ENCODE measurements around the gene PNPLA2.

PNPLA2 gene

DNA sequence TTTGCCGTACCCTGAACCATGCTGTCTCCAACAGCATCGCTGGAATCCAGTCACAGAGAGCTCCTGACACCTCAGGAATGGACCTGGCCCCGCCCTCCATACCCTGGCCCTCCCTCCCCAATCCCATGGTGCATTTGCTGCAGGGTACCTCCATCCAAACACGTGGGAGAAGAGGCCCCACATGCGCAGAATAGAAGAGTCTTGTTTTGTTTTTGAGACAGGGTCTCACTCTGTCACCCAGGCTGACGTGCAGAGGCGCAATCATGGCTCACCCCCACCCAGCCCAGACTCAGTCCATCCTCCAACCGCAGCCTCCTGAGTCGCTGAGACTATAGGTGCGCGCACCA lies 2.3 kb upstream of the PNPLA2 start:
- DNase-seq (ENCODE audit: low read depth in 2 of 2): no peak

DNA sequence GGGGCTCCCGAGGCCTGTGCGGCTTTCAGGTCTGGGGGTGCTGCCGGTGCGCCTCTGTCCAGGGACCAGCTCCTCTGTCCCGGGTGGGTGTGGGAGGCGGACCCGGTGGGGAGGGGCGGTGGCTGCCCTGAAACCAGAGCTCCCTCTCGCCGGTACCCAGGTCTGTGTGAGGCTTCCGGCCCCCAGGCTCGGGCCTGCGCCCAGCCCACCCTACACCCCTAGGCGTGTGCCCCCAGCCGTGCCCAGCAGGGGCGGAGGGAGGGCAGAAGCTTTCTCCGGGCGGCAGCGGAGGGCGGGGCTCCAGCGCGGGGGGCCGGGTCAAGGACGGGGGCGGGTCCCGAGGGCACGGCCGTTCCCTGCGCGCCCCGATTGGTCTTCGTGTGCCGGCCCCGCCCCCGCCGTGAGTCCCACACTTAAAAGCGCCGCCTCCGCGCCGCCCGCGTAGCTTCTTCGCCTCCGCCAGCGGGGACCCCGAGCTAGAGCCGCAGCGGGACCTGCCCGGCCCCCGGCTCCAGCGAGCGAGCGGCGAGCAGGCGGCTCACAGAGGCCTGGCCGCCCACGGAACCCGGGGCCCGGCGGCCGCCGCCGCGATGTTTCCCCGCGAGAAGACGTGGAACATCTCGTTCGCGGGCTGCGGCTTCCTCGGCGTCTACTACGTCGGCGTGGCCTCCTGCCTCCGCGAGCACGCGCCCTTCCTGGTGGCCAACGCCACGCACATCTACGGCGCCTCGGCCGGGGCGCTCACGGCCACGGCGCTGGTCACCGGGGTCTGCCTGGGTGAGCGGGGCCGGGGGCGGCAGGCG lies 616 bp downstream of the PNPLA2 start:
- DNase-seq (ENCODE audit: low read depth in 2 of 2): peak; percentile 87 to 89

DNA sequence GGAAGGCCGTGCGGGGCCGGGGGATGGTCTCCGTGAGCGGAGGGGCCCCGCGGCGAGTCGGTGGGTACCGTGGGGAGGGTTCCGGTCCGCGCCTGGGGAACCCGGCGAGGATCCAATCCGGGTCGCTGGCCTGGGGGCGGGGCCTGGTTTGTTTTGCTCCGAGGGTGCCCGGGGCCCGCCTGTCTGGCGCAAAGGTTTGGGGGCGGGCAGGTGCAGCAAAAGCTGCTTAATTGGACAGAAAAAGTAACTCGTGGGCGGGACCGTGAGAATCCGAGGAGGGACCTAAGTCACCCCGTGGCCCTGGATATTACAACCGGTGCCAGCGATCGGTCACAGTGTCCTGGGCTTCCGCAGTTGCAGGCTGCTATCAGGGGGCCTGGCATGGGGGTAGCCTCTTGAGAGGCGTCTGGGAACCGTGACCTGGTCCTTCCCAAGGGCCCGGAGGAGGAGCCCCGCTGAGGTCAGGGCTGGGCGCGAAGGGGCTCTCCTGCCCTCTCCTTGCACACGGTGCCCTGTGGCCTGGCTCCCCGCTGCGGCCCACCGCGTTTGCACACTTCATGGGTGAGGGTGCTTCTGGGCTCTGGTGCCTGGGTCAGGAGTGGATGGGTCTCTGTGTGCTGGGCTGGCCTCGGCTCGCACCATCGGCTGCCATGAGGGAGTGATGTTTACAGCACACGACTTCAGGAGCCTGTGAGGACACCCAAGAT lies 1.4 kb downstream of the PNPLA2 start:
- DNase-seq (ENCODE audit: low read depth in 2 of 2): peak; percentile 88 to 93

DNA sequence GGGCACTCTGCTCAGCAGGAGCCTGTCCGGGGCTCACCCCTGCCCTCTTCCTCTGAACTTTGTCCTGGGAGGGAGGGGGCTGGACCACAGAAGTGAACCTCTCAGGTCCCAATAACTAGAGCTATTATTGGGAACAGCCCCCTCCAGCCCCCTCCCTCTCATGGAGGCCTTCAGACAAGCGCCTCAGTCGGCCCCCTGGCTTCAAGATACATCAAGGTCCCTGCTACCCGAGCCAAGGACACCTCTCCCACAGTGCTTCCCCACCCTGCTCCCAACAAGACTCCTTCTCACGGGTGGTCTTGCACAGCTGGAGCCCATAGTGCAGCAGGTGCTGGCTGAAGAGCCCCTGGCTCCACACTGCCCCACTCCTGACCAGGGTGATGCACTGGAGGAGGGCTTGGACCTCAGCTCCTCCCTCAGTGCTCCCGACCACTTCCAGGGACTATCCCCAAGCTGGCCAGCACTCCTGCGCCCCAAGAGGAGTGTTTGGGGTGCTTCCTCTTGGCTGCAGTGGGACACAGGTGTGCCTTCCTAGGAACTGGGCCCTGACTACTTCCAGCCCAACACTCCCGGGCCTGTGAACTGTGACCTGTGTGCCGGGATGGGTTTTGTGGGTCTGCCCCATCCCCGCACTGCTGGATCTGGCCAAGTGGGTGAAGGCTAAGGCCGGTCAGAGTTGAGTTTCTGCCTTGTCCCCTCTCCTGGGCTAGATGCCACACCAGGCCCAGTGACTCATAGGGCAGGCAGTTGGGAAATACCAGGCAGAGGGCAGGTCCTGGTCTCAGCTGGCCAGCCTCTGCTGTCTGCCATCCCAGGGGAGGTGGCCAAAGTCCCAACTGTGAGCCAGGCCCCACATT lies 2.2 kb downstream of the PNPLA2 start:
- DNase-seq (ENCODE audit: low read depth in 2 of 2): no peak

DNA sequence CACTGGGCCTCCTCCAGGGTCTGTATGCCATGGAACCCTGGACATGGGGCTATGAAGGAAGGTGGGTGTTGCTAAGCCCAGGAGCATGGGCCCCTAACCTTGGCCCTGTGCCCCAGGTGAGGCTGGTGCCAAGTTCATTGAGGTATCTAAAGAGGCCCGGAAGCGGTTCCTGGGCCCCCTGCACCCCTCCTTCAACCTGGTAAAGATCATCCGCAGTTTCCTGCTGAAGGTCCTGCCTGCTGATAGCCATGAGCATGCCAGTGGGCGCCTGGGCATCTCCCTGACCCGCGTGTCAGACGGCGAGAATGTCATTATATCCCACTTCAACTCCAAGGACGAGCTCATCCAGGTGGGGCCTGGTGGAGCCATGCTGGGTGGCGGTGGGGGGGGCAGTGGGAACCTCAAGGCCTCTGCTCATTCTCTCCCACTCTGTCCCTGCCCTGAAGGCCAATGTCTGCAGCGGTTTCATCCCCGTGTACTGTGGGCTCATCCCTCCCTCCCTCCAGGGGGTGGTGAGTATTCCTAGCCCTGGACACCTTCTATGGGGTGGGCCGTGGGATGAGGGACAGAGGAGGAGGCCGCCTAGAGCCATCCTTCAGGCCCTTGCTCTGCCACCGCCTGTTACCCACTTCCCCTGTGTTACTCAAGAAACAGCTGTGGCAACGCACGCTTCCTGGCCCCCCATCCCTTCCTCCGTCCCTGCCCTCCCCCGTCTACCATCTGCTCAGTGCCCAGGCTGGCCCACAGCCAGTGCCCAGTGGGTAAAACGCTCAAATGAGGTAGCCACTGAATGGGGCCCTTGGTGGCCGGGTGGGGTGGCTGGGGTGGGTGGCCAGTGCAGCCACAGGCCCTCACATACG lies 3.0 kb downstream of the PNPLA2 start:
- no peak for DNase-seq (ENCODE audit: low read depth in 2 of 2)

DNA sequence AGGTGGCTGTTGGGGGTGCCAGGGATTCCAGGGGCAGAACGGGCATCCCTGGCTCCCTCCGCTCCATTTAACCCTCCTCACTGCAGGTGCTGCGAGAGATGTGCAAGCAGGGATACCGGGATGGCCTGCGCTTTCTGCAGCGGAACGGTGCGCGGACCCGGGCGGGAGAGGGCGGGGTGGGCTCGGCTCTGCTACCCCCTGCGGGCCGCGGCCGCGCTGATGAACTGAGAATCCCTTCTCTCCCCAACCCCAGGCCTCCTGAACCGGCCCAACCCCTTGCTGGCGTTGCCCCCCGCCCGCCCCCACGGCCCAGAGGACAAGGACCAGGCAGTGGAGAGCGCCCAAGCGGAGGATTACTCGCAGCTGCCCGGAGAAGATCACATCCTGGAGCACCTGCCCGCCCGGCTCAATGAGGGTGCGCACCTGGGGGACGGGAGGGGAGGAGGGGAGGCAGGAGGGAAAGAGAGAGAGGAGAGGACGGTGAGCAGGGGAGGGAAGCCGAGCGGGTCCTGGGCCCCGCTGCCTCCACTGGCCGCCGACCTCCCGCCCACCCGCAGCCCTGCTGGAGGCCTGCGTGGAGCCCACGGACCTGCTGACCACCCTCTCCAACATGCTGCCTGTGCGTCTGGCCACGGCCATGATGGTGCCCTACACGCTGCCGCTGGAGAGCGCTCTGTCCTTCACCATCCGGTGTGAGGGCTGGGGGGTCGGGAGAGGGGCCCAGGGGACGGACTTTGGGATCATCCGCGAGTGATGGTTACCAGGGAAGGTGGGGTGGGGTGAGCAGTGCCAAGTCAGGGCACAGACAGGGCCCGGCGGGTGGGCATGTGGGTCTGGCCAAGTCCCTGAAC lies 5.0 kb downstream of the PNPLA2 start:
- no peak for DNase-seq (ENCODE audit: low read depth in 2 of 2)

DNA sequence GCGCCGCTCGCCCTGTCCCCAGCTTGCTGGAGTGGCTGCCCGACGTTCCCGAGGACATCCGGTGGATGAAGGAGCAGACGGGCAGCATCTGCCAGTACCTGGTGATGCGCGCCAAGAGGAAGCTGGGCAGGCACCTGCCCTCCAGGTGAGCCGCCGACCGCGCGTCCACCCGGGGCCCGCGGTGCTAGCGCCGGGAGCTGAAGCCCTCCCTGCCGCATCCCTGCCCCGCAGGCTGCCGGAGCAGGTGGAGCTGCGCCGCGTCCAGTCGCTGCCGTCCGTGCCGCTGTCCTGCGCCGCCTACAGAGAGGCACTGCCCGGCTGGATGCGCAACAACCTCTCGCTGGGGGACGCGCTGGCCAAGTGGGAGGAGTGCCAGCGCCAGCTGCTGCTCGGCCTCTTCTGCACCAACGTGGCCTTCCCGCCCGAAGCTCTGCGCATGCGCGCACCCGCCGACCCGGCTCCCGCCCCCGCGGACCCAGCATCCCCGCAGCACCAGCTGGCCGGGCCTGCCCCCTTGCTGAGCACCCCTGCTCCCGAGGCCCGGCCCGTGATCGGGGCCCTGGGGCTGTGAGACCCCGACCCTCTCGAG lies 5.7 kb downstream of the PNPLA2 start:
- no peak for DNase-seq (ENCODE audit: low read depth in 2 of 2)

DNA sequence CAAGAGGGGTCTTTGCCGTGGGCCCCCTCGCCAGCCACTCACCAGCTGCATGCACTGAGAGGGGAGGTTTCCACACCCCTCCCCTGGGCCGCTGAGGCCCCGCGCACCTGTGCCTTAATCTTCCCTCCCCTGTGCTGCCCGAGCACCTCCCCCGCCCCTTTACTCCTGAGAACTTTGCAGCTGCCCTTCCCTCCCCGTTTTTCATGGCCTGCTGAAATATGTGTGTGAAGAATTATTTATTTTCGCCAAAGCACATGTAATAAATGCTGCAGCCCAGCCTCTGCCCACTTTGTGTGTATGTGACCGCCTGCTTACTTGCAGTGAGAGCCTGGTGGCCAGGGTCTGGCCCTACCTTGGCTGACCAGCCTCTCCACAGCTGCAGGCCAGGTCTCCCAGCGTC lies 6.2 kb downstream of the PNPLA2 start:
- no peak for DNase-seq (ENCODE audit: low read depth in 2 of 2)

DNA sequence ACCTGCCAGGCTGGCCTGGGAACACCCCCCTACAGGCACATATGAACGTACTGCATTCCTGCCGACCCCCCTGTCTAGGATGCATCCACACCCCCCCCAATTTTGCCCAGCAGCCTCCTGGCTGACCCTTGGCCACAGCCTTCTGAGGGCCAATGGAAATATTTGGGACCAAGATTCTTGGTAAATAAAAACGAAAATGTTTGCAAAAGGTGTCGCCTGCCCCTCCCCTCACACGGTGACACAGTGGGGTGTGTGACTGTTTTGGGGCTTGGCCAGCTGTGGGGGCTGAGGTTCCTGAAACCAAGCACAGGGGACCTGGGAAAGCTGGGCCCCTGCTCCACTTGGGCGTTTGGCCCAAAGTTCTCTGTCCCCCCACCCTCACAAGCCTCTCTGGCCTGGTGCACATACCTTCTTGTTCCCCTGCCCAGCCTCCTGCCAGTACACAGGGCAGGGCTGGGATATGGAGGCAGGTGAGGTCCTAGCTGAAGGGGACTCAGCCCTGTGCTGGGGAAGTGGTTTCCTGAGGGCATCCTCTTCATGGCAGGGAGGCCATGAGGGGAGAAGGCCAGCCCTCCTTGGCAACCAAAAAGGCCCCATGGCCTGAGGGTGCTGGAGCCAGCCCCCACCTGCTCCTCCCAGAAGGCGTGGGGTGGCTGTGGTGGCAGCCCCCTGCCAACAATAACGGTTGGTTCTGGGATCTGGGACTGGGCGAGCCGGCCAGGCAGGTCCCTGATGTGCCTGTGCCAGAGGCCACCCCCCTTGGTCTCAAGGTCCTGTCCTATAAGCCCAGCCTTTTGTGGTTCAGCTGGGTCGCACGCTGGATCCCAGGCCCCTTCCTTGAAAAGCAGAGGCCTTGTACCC lies 6.9 kb downstream of the PNPLA2 start:
- DNase-seq (ENCODE audit: low read depth in 2 of 2): no peak

DNA sequence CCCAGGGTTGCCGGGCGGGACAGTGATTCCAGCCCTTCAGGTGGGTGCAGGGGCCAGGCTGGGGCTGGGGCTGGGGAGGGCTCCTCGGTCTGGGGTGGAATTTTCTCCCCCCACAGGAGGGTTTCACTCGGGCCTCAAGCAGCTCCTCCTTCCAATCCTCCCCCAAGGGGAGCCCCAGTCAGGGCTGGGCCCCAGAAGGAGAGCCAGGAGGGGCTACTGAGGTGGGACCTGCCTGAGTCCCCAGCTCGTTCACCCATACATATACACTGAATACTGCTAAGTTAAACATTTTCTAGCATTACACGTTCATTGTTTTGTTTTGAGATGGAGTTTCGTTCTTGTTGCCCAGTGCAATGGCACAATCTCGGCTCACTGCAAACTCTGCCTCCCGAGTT lies 7.5 kb downstream of the PNPLA2 start:
- no peak for DNase-seq (ENCODE audit: low read depth in 2 of 2)

DNA sequence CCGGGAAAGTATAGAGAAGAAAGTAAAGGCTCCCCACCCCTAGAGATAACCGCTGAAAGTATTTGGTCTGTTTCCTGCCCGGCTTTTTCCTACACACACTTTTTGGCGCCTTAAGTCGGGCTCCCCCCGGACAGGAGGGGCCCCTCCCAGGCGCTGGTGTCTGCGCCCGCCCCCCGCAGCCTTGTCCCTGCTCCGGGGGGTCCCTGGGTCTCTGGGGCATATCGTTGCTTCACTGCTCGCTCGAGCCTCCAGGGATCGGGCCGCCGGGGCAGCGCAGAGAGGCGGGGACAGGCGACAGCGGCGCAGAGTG lies 8.1 kb downstream of the PNPLA2 start:
- DNase-seq (ENCODE audit: low read depth in 2 of 2): no peak

DNA sequence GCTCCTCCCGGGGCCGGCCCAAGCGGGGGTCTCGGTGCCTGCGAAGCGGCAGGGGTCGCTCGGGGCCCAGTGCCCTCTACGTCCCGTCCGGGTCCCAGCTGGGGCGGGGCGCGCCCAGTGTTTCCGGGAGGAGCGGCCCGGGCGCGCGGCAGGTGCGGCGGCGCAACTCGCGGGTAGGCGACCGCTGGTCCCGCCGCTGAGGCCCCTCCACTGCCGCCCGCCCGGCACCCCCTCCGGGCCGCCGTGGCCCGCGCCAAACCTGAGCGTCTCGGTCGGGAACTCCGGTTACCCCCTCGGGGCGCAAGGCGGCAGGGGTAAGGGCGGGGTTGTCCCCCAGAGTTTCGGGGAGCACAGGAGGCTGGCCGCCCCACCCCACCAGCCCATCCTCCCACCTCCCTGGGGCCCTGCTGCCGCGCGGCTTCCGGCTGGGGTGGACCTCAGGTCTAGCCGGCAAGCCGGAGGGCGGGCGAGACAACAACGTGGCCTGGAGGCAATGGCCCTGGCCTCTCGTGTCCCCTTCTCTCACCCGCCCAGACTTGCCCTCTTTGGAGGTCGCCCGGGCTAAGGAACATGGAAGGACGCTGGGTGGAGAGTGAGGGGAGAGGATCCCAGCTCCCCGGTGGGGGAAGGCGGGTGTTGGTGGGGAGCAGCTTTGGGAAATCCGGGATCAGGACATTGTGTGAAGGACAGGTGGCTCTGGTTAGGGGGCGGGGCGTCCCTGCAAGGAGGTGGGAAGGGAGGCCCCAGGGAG lies 8.6 kb downstream of the PNPLA2 start:
- no peak for DNase-seq (ENCODE audit: low read depth in 2 of 2)

DNA sequence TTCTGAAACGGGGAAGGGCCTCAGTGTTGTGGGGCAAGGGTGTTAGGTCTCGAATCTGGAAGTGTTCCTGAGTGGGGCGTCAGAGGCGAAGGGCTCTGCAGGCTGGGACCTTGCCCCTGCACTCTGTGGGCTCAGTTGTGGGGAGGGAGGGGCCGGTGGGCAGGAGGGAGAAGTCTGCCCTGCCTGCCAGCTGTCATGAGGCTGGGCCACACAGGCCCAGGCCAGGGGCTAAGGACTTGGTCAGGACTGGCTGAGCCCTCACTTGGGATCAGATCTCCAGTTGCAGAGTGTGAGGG lies 9.1 kb downstream of the PNPLA2 start, which contains the start of gene CRACR2B:
Gene CRACR2B (plus strand): TSS at position 23 of the 296 bp plus-strand sequence. CDS start 689 bp downstream, outside the sequence.
- no peak for DNase-seq (ENCODE audit: low read depth in 2 of 2)

DNA sequence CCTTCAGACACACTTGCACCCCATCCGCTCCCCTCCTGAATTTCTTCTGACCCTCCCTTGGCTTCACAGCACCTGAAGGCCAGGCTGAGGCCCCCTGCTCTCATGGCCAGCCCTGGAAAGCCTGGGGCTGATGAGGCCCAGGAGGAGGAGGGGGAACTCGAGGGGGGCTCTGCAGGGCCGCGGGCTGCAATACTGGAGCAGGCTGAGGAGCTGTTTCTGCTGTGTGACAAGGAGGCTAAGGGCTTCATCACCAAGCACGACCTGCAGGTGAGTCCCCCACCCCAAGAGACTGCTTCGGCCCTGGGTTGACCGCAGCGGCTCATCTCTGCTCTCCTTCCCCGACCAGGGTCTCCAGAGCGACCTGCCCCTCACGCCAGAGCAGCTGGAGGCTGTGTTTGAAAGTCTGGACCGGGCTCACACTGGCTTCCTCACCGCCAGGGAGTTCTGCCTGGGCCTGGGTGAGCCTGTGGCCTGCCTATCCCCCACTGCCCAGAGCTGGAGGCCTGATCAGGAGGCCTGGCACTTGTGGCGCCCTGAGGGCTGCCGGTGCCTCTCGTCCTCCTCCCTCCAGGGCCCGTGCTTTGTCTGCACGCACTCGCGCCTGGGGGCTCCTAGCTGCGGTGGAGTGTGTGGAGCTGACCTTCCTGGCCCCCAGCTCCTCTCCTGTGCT lies 9.9 kb downstream of the PNPLA2 start:
- no peak for DNase-seq (ENCODE audit: low read depth in 2 of 2)

DNA sequence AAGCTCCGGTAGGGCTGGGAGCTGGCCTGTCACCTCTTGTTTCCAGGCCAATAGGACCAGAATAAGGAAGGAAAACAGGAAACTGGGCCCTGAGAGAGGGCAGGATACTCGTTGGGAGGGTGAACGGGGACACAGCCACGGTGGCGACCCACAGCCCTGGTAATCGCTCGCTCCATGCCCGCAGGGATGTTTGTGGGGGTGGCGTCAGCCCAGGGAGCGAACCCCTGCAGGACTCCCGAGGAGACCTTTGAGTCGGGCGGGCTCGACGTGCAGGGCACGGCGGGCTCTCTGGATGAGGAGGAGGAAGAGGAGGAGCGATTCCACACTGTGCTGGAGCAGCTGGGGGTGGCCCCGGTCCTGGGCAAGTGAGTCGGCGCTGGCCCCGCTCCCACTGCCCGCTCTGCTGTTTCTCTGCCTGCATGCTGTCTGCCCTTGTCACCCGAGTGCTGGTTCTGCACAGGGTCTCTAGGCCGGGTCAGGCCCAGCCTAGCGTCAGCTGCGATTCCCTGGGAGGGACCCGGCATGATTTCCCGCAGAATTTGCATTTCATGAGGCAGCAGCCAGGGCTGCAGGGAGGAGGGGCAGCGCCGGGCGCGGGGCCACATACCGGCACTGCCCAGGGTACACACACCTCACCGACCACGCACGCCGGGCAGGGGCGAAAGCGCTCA lies 10.6 kb downstream of the PNPLA2 start:
- DNase-seq (ENCODE audit: low read depth in 2 of 2): no peak

DNA sequence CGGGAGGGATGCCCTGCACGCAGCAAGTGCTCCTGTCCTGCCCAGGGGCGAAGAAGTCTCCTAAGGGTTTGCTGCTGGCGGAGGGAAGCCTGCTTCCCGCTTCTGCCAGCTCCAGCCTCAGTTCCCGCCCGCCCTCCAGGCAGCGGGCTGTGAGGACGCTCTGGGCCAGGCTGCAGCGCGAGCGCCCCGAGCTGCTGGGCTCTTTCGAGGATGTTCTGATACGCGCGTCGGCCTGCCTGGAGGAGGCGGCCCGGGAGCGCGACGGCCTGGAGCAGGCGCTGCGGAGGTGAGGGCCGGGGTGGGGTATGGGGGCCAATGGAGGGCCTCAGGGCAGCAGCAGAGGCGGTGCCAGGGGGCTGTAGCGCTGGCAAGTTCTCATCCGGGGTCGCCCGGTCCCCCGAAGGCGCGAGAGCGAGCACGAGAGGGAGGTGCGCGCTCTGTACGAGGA lies 11.2 kb downstream of the PNPLA2 start:
- DNase-seq (ENCODE audit: low read depth in 2 of 2): no peak

DNA sequence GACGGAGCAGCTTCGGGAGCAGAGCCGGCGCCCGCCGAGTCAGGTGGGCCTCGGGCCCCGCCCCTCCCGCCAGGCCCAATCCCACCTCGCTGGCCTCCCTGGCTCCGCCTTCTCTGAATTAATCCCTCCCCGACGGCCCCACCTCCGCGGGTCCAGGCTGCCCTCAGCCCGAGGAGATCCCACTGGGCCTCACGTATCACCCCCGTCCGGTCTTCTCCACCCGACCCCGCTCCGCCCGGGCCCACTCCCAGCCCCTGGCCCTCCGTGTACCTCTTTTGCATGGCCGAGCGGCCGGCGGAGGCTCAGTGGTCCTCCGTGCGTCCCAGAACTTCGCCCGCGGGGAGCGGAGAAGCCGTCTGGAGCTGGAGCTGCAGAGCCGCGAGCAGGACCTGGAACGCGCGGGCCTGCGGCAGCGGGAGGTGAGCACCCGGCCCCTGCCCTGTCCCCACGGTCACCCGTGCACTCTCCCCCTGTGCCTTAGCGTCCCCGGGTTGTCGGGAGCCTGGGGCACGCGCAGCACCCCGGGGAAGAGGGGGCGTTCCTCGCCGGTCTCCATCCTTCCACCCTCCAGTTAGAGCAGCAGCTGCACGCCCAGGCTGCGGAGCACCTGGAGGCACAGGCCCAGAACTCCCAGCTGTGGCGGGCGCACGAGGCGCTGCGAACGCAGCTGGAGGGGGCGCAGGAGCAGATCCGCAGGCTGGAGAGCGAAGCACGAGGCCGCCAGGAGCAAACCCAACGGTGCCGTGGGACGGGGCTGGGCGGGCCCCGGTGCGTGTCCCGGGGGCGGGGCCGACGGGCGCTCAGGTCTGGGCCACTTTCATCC lies 11.8 kb downstream of the PNPLA2 start:
- DNase-seq (ENCODE audit: low read depth in 2 of 2): peak; percentile 42 to 48

All from stimulated activated CD4-positive, alpha-beta T cell treated with anti-CD3 and anti-CD28 coated beads, Interleukin-4, amount 100 ng/mL, for 48 hours (primary cell).